Activated CD8-positive, alpha-beta T cell treated with anti-CD3 and anti-CD28 coated beads for 36 hours (primary cell): ENCODE results near the gene MAPKAP1. TPM values are rescaled to one million over a fixed set of nuclear protein-coding genes. Genes with fewer than 3 reads are reported as not detected.

ENCODE experiments used
- ATAC-seq: fragments of 200-7000 bp; cut with Tn5 transposase; one replicate; pipeline ENCODE4 v1.10.0; 2021; ENCODE audit warnings: mild to moderate bottlenecking, moderate library complexity
- CTCF ChIA-PET: fragments of 350-600 bp; sonication (Branson Sonifier 250); formaldehyde crosslinking; loops from one replicate; lab custom pipeline; 2021; ENCODE audit warnings: antibody characterized with exemption; lab: Charles Lee
- POLR2A ChIA-PET: fragments of 350-600 bp; sonication (Branson Sonifier 250); formaldehyde crosslinking; loops from one replicate; lab custom pipeline; 2021; ENCODE audit warnings: antibody characterized with exemption; lab: Charles Lee
- DNase-seq: peaks from one replicate; pipeline ENCODE4 v3.0.0-alpha.2; 2020
- H3K27ac Mint-ChIP-seq: one replicate; pipeline ENCODE4 v1.8.0; 2021; ENCODE audit warnings: mild to moderate bottlenecking, mixed read lengths
- H3K27me3 Mint-ChIP-seq: one replicate; pipeline ENCODE4 v1.8.0; 2021; ENCODE audit warnings: mixed read lengths
- H3K36me3 Mint-ChIP-seq: one replicate; pipeline ENCODE4 v1.8.0; 2021; ENCODE audit warnings: low read depth, mixed read lengths
- H3K4me1 Mint-ChIP-seq: one replicate; pipeline ENCODE4 v1.8.0; 2021; ENCODE audit warnings: low read depth, mixed read lengths
- H3K4me3 Mint-ChIP-seq: one replicate; pipeline ENCODE4 v1.8.0; 2021; ENCODE audit warnings: mild to moderate bottlenecking, moderate library complexity, mixed read lengths
- H3K9me3 Mint-ChIP-seq: one replicate; pipeline ENCODE4 v1.8.0; 2021; ENCODE audit warnings: mixed read lengths
- intact Hi-C: fragments of 100-400 bp; cut with micrococcal nuclease; formaldehyde crosslinking; loops from one replicate; pipeline ENCODE4 v1.10.0; 2022
- total RNA-seq, 2 experiments: library from RNA; stranded (reverse); gene quantifications; one replicate each; pipeline ENCODE4 v1.2.3, GENCODE V29; 2021
- TF ChIP-seq, protein P1 (sequence below): fragments of 200-600 bp; IDR thresholded peaks from one replicate; pipeline ENCODE4 v1.8.0; 2022; ENCODE audit warnings: antibody characterized with exemption, mild to moderate bottlenecking

Gene MAPKAP1
- total RNA-seq, 2 experiments from 2014 or later = 58.8 to 62.4 TPM

DNA sequence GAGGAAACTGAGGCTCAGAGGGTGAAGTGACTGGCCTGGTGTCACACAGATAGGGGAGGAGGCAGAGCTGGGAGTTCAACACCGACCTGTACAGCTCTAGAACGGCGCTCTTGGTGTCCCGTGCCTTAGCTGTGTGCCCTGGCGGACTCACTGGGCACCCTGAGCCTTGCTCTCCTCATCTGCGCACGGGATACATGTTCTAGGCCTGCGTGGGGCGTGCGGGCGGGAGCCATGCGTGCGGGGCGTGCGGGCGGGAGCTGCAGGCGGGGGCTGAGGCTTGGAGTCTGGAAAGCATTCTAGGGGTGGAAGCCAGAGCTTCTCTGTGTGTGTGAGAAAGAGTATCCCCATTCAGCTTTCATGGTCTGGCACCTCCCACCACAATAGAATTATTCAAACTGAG, 280.1 kb downstream of the MAPKAP1 start:
- ChIA-PET CTCF (interaction anchor here (0.8 to 3.1 kb wide), 3 partner anchors 19 to 867 kb away, joined by 3 to 9 read pairs (median 4); no protein-coding TSS in a partner anchor), POLR2A (interaction anchor here (1.2 kb wide), 1 partner anchor 12 kb away, joined by 3 read pairs; no protein-coding TSS in a partner anchor)
- no peak for ATAC-seq
- Mint-ChIP-seq H3K27ac (no peak overlapping the region), H3K27me3 (no peaks in the 10 kb centered on the region), H3K36me3 (no peaks in the 10 kb centered on the region), H3K9me3 (no peaks in the 10 kb centered on the region), H3K4me3 (no peak overlapping the region), H3K4me1 (no peaks in the 10 kb centered on the region)
- TF ChIP-seq, protein P1, sequence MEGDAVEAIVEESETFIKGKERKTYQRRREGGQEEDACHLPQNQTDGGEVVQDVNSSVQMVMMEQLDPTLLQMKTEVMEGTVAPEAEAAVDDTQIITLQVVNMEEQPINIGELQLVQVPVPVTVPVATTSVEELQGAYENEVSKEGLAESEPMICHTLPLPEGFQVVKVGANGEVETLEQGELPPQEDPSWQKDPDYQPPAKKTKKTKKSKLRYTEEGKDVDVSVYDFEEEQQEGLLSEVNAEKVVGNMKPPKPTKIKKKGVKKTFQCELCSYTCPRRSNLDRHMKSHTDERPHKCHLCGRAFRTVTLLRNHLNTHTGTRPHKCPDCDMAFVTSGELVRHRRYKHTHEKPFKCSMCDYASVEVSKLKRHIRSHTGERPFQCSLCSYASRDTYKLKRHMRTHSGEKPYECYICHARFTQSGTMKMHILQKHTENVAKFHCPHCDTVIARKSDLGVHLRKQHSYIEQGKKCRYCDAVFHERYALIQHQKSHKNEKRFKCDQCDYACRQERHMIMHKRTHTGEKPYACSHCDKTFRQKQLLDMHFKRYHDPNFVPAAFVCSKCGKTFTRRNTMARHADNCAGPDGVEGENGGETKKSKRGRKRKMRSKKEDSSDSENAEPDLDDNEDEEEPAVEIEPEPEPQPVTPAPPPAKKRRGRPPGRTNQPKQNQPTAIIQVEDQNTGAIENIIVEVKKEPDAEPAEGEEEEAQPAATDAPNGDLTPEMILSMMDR = no peak
- DNase-seq = no peak
- intact Hi-C loops = no loop called here

DNA sequence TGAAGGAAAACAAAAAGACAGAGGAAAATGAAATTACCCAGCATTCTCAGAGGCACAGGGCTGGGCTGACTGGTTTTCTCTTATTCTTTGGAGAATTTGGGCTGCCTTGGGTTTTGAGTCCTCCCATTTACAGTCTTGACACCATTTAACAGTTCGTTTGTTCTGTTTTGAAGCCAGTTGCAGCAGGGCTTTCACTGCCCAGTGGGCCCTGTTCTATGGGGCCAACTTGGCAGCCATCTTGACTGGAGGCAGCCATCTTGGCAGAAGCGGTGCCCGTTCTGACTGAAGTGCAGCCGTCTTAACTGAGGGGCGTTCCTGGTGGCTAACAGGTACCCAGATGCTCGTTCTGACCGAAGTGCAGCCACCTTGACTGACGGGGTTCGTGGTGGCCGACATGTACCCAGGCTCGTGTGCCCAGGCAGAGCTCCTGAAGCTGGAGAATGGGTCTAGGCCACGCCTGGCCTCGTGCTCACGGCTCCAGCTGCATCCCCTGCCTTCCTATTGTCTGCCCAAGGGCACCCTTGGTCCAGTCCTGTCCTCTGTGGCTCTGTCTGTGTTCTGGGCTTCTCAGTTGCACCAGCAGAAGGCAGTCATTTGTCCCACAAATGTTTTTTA, 281.0 kb downstream of the MAPKAP1 start:
- ATAC-seq (no peak), DNase-seq (no peak)
- no peaks in the 10 kb centered on the region for H3K27me3 Mint-ChIP-seq
- intact Hi-C loops = no loop called here
- ChIA-PET CTCF (interaction anchor here (1.6 to 3.1 kb wide), 2 partner anchors 18 to 23 kb away, joined by 4 to 9 read pairs; no protein-coding TSS in a partner anchor), POLR2A (no interaction called here)
- H3K27ac Mint-ChIP-seq = no peak overlapping the region
- no peaks in the 10 kb centered on the region for H3K36me3 Mint-ChIP-seq
- TF ChIP-seq, protein P1 = no peak
- no peak overlapping the region for H3K4me3 Mint-ChIP-seq
- H3K4me1 Mint-ChIP-seq = no peaks in the 10 kb centered on the region
- H3K9me3 Mint-ChIP-seq = no peaks in the 10 kb centered on the region

DNA sequence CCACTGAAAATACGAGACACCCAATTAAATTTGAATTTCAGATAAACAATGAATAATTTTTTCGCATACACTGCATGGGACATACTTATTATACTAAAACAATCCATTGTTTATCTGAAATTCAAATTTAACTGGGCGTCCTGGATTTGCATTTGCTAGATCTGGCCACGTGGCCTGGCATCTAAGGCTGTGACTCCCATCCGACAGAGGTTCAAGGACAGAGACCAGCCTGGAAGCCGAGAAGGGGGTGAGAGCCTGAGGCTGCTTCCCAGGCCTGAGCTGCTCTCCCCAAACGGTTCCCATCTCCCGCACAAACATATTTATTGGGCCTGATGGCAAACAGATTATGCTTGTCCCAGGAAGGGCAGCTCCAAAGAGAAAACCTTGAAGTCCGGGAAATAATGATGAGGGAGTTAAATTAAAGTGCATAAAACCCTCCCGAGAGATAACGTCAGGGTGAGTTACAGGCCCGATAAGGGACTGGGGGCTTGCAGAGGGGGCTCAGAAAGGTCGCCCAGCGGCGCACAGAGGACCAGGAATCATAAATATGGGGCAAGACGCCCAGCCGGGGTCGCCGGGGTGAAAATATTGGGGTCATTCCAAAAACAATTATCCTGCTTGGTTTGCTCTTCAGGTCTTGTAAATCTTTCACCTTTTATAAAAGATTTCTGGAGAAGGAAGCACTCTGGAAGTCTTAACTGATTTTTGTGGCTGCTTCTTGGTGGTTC, 281.7 kb downstream of the MAPKAP1 start:
- DNase-seq = no peak
- ChIA-PET CTCF (no interaction called here), POLR2A (no interaction called here)
- Mint-ChIP-seq H3K27me3 (no peaks in the 10 kb centered on the region), H3K4me1 (no peaks in the 10 kb centered on the region), H3K36me3 (no peaks in the 10 kb centered on the region), H3K4me3 (no peak overlapping the region), H3K9me3 (no peaks in the 10 kb centered on the region), H3K27ac (no peak overlapping the region)
- intact Hi-C loops = no loop called here
- TF ChIP-seq, protein P1 = no peak
- ATAC-seq = no peak

DNA sequence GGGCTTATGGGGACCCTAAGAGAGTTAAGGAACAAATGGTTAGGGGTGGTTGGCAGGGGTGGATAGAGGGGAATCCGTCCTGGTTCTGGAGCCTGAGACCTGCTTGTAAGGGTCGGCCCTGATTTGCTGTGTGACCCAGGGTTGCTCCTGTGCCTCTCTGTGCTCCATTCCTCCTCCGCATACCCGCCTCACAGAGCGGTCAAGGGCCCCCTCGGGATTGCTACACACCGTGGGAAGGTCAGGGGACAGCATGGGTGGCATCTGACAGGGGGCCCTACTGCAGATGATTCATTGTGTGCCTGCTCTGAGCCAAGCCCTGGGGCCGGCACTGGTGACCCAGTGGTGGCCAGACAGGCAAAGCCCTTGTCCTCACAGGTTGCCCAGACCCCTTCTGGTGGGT, 283.0 kb downstream of the MAPKAP1 start:
- DNase-seq (no peak), ATAC-seq (no peak)
- no peak overlapping the region for H3K27ac Mint-ChIP-seq
- ChIA-PET POLR2A (no interaction called here), CTCF (no interaction called here)
- H3K36me3 Mint-ChIP-seq = no peaks in the 10 kb centered on the region
- intact Hi-C loops = no loop called here
- no peaks in the 10 kb centered on the region for H3K4me1 Mint-ChIP-seq
- H3K4me3 Mint-ChIP-seq = no peak overlapping the region
- TF ChIP-seq, protein P1 = no peak
- no peaks in the 10 kb centered on the region for H3K27me3 Mint-ChIP-seq
- no peaks in the 10 kb centered on the region for H3K9me3 Mint-ChIP-seq

DNA sequence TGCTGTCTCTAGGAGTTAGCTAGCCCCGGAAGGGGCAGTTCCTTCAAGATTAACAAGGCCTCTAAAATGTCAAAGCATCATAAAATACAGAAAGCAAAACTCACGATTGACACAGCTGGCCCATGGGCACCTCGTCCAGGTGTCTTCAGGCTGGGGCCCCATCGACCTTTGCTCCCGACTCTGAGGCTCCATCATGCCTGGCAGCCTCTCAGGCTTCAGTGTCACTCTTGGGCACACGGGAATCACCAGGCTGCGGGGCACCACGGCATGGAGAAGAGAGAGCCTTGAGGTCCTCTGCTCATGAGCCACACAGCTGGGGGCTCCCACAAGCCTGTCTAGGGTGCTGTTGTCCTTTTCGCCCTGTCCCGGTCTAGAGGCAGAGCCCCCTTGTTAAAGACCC, 284.2 kb downstream of the MAPKAP1 start:
- ChIA-PET POLR2A (no interaction called here), CTCF (interaction anchor here (0.6 kb wide), 1 partner anchor 869 kb away, joined by 4 read pairs; no protein-coding TSS in a partner anchor)
- DNase-seq (no peak), ATAC-seq (no peak)
- H3K4me1 Mint-ChIP-seq = no peaks in the 10 kb centered on the region
- H3K36me3 Mint-ChIP-seq = no peaks in the 10 kb centered on the region
- H3K4me3 Mint-ChIP-seq = no peak overlapping the region
- TF ChIP-seq, protein P1 = no peak
- no peaks in the 10 kb centered on the region for H3K9me3 Mint-ChIP-seq
- intact Hi-C loops = no loop called here
- H3K27ac Mint-ChIP-seq = no peak overlapping the region
- no peaks in the 10 kb centered on the region for H3K27me3 Mint-ChIP-seq
